Glomerular visceral epithelial cell (primary cell): Measurements from ENCODE around the gene PCYT1A.
"Not testable (repeated sequence)": the region's sequence is repeated elsewhere in the genome, so short reads cannot be mapped to it uniquely, and the experiment has no call there.

Experiments used
- DNase-seq: peaks from one replicate; pipeline ENCODE4 v3.0.0-alpha.2; 2016; ENCODE audit errors: extremely low spot score

PCYT1A gene

DNA sequence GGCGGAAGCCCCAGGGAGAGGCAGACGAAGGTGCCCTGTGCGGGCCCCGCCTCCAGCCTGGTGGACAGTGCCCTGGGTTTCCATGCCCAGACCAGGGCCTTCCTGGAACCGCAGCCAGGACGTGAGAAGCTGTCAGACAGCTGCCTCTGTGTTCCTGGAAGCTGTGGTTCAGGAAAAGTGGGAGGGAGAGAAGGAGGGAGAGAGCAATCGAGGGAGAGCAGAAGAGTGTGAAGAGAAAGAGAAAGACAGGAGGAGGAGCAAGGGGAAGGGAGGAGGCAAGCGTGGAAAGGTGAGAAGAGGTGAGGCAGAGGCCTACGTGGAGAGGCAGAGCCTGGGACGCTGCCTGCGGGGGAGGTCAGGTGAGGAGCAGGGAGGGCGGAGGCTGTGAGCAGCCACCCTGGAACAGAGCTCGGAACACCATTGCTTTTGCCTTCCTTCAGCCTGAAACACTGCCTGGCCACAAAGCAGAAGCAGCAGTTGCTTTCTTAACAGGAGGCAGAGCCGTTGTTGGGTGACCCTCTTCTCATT lies 94.9 kb downstream of the PCYT1A start:
- DNase-seq: no peak

DNA sequence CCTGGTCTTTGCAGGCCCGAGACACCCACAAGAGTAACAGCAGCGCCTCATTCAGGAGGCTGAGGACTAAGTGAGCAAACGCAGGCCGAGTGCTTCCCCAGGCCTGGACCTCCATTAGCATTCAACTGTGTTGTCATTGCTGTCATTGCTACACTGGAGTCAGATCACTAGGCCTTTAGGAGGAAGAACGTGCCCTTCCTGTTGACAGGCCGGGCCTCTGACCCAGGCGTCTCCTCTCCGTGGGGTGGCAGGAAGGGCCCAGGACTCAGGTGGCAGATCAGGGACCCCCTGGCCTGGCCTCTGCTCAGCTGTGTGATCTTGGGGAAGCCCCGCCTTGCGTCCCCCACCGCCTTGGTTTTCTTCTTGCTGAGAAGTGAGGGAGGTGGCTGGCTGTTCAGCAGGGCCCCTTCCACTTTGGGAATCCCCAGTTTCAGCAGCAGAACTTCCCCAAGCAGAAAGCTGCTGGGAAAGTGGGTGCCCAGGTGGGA lies 95.4 kb downstream of the PCYT1A start:
- no peak for DNase-seq

DNA sequence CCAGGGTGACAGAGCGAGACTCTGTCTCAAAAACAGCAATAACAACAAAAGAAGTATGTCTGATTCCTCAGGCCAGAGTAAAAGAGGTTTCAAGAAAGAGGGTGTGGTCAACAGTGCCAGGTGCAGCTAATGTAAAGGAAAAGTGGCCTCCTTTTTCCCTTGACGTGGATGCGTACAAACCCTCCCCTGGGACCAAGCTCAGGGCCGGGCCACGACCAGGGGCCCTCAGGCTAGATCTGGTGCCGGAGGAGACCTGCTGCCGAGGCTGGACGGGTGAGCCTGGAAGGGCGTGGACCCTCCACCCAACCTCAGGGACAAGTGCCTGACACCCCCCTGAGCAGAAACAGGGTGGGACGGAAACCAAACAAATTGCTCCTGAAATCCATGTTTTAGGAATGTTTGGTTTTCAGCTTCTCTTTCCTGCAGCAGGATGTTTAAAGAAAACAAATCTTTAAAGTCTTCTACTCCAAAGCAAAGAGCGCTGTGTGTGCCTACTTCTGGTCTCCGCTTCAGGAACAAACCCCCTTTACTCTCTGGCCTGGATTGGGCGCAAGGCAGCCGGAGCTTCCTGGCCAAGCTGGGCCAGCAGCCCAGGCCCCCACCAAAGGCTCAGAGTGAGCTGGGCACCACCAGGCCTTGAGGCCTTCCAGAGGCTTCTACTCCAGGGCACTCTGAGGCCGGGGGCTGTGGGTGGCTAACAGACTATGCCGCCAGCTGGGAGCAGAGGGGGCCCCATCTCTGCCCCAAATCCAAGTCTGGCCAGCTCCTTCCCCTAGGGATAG lies 97.8 kb downstream of the PCYT1A start:
- DNase-seq: no peak

DNA sequence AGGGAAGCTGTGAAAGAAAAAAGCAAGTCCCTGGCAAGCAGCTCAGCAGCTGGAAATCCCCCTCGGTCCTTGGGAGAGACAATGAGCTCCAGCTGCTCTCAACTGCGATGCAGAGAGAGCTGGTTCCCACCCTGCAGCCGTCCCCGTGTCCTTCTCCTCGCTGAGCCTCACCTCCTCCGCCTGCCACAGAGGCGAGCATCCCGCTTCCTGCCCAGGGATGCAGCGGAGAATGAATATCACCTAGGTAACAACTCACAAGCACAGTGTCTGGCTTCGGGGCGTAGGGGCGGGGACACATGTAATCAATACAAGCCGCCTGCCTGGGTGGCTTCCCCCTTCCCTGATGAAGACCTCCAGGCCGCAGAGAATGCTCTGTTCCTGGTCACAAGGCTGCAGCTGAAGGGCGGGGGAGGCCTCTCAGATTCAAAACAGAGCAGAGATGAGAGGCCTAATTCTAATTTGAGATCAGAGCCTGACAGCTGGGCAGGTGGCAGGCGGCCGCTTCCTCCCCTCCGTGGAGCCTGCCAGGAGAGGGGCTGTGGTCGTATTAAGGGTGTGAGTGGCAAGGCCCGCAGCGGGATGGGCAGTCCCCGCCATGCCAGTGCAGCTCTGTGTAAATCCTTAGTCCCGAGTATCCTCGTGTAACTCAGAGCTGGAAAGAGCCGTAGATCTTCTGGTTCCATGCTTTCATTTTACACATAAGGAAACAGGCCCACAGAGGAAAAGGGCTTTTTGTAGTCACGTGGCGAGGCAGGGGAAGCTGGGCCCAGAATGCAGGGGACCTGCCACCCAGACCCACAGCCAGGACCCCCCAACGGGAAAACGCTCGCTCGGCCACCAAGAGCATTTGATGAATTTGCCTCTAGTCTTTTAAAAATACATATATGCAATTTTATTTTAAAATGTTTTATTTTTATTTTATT lies 100.6 kb downstream of the PCYT1A start:
- no peak for DNase-seq

DNA sequence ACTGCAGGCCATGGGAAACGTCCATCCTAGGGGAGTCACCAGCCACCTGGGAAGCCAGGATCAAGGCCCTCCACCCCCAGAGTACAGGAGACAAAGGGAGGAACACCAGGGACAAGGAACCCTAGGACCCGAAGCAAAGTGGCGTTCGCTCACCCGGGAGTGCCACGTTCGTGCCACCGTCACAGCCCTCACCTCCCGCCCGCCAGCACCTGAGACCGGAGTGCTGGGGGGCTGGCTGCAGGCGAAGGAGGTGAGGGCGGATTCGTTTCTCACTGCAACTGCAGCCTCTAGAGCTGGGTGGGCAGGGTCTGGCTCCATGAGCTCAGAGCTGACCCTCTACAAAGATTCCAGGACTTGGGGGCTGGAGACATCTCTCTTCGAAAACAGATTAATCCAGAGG lies 102.6 kb downstream of the PCYT1A start:
- no peak for DNase-seq

DNA sequence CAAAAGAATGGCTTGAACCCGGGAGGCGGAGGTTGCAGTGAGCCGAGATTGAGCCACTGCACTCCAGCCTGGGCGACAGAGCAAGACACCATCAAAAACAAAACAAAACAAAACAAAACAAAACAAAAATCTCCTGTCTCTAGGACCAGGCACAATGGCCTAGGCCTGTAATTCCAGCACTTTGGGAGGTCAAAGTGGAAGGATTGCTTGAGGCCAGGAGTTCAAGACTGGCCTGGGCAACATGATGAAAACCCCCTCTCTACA lies 103.4 kb downstream of the PCYT1A start:
- not testable (repeated sequence) for DNase-seq

DNA sequence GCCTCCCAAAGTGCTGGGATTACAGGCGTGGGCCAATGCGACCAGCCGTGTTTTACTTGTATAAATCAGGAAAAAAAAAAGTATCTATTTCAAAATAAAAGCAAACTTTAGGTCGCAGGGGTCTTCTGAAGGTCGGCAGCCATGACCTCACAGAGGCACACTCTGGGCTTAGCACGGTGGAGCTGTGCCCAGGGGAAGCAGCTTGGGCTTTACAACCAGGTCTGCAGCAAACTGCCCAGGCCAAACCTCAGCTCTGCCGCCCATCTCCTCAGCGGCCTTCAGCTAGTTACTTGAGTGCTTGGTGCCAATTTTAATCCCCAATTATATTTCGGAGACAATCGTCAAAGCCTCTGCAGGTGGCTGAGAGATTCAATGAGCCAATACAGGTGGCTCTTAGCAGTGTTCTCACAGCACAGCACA lies 106.4 kb downstream of the PCYT1A start:
- no peak for DNase-seq

DNA sequence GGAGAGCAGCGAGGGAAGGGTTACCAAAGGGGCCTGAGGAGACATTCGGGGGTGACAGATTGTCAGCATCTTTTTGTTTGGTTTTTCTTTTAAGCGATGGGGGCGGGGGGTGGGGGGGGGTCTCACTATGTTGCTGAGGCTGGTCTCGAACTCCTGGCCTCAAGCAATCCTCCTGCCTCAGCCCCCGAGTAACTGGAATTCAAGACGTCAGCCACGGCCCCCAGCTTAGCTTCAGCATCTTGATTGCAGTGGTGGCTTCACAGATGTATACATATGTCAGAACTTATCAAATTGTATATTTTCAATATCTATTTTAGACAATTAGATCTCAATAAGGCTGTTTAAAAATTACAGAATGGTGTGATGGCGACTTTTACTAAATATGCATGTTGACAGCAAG lies 107.2 kb downstream of the PCYT1A start:
- DNase-seq: no peak
